Mesodermal cell (in vitro differentiated cells): Measurements from ENCODE around the gene EGFR.

Experiments
- H3K27ac ChIP-seq: 2 replicates; pipeline ENCODE4 v1.7.0; 2013; ENCODE audit warnings: mild to moderate bottlenecking, low read depth, low read length, moderate library complexity; ENCODE audit not compliant: severe bottlenecking
- H3K36me3 ChIP-seq: 2 replicates; pipeline ENCODE4 v1.7.1; 2013; ENCODE audit warnings: mild to moderate bottlenecking, low read length, moderate library complexity; ENCODE audit not compliant: control insufficient read depth, insufficient read depth
- H3K4me1 ChIP-seq: one replicate; pipeline ENCODE4 v1.7.1; 2013; ENCODE audit warnings: mild to moderate bottlenecking, low read length; ENCODE audit not compliant: insufficient read depth, control insufficient read depth, poor library complexity, severe bottlenecking
- H3K4me3 ChIP-seq: 2 replicates; pipeline ENCODE4 v1.7.0; 2013; ENCODE audit warnings: low read length, control low read depth, mild to moderate bottlenecking; ENCODE audit not compliant: insufficient read depth, poor library complexity, severe bottlenecking; ENCODE audit errors: extremely low read depth
- H3K9me3 ChIP-seq: 2 replicates; pipeline ENCODE4 v1.7.1; 2013; ENCODE audit warnings: mild to moderate bottlenecking, low read length, moderate library complexity; ENCODE audit not compliant: control insufficient read depth
- WGBS, 2 experiments: methylation state at CpG; one replicate each; pipeline ENCODE4 v1.1.5; 2013; ENCODE audit warnings: missing lambda C conversion rate in 2 of 2; ENCODE audit not compliant: insufficient coverage in 2 of 2; 5-methylcytosine and 5-hydroxymethylcytosine counted together

Gene EGFR

GRCh38 chr7:55071411-55072175 is 52.8 kb downstream of the EGFR start:
- no peak overlapping the region for H3K4me3 ChIP-seq
- H3K4me1 ChIP-seq = peaks cover 22% of the 10 kb centered on the region
- no peak overlapping the region for H3K27ac ChIP-seq
- no peaks in the 10 kb centered on the region for H3K9me3 ChIP-seq
- WGBS, 2 experiments = 82 to 100% methylated on average over 2 to 4 of the region's 7 CpGs
- H3K36me3 ChIP-seq = no peaks in the 10 kb centered on the region

DNA sequence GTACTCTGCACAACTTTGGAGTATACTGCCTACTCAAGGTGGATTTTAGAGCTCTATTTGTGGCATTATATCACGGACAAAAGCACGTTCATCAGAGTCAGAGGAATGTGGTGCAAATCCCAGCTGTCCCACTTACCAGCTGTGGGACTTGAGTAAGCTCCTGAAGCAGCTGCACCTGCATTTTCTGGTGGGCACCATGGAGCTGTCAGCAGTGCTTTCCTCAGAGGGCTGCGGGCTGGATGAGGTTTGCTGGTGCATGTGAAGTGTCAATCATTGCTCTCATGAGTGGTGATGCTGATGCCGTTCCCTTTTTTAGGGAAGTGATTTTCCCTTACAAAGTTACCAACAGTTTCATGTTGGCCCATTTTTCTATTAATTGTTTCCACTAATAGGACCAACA is 53.4 kb downstream of the EGFR start:
- Histone ChIP-seq H3K36me3 (no peaks in the 10 kb centered on the region), H3K4me3 (no peak overlapping the region), H3K9me3 (no peaks in the 10 kb centered on the region), H3K27ac (no peak overlapping the region), H3K4me1 (peaks cover 16% of the 10 kb centered on the region)
- 85 to 96% methylated on average over 2 of the region's 4 CpGs for WGBS, 2 experiments

GRCh38 chr7:55073051-55073511 is 54.3 kb downstream of the EGFR start:
- WGBS, 2 experiments = 86% methylated on average over 1 of the region's 4 CpGs; no CpG with 5 or more reads in 1 of the 2 experiments
- Histone ChIP-seq H3K36me3 (no peaks in the 10 kb centered on the region), H3K9me3 (no peaks in the 10 kb centered on the region), H3K4me3 (no peak overlapping the region), H3K27ac (no peak overlapping the region), H3K4me1 (peaks cover 16% of the 10 kb centered on the region)

- H3K4me1 ChIP-seq = peaks cover 11% of the 10 kb centered on the region
- no peaks in the 10 kb centered on the region for H3K36me3 ChIP-seq
- no peaks in the 10 kb centered on the region for H3K9me3 ChIP-seq
- WGBS, 2 experiments = 68 to 78% methylated on average over 8 to 11 of the region's 13 CpGs
- no peak overlapping the region for H3K27ac ChIP-seq
- no peak overlapping the region for H3K4me3 ChIP-seq
These were observed 55.2 kb downstream of the EGFR start for GRCh38 chr7:55073976-55074528.

- Histone ChIP-seq H3K4me3 (no peak overlapping the region), H3K36me3 (no peaks in the 10 kb centered on the region), H3K4me1 (peaks cover 10% of the 10 kb centered on the region), H3K9me3 (no peaks in the 10 kb centered on the region), H3K27ac (no peak overlapping the region)
- 85 to 96% methylated on average over 4 of the region's 5 CpGs for WGBS, 2 experiments
These were observed 56.7 kb downstream of the EGFR start for GRCh38 chr7:55075464-55076021.

DNA sequence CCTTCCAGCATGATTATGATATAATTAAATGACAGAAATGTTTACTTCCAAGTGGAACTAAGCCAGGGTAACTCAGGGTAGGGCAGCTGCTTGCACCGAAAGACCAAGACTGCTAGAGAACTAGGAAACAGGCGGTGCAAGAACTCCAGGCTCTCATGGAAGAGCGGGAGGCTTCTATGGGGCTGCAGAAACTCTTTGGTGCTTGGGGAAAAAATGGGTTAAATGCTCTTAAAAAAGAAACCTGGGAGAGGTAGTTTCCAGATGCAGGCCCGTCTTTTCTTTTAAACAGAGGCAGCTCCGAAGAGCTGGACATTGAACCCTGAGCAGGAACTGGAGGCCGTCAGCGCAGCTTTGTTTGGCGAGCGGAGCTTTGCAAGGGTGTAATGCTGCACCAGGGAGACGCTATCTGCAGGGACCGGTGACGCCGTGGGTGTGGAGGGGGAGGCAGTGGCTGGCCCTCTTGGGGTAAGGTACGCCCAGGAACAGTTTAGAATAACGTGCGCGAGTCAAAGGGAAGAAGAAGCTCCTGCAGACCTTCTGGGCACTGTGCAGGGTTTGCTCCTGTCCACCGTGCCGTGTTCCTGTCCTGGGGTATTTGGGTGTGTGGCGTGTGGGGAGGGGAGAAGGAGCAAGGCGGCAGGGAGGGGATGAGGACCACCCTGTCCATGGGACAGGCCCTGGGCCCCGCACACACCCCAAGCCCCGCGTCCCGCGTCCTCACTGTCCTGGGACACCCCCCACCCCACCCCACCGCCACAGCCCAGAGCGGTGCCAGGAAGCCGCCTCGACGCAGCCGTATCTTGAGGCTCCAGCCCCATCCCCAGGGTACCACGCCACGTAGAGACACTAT is 59.0 kb downstream of the EGFR start:
- WGBS, 2 experiments = 92 to 96% methylated on average over 25 of the region's 34 CpGs

DNA sequence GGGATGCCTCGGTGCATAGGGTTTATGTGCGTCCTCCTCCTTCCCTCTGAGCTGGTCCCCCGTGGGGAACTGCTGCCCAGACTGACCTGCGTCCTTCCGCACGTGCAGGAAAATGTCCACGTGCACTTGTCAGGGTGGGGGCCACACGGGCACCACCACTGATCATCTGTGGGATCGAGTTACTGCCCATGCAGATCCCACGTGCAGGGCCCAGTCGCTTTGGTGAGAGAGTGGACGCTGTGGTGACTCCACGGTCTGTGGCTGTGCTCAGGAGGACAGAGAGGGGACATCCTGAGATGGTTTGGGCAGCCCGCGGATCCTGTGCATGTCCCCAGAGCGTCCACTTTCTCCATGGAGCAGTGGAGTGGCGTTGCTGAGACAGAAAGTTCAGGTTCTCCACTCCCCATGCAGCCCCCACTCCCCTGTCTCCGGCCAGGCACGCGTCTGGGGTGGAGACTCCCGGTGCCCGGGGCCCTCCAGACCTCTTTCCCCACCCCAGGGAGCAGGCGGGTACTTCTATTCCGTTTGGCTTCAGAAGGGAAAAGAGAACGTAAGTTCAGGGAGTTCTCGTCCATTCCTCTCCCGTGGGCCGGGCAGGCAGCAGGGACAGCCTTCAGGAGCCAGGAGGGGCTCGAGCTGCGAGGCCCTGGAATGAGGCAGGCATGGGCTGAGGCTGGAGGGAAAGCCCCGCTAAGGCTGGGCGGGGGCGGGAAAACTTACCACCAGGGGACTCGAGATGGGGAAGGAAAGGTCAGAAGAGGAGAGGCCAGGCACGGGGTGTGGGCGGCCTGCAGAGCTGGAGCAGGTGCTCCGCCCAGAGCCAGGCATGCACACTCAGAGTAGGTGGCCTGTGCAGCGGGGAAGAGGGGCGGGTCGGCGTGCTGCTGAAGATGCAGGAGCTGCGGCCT is 59.9 kb downstream of the EGFR start:
- H3K9me3 ChIP-seq = no peaks in the 10 kb centered on the region
- WGBS, 2 experiments = 79 to 81% methylated on average over 27 to 38 of the region's 42 CpGs
- H3K4me1 ChIP-seq = peaks cover 14% of the 10 kb centered on the region
- no peaks in the 10 kb centered on the region for H3K36me3 ChIP-seq
- no peak overlapping the region for H3K4me3 ChIP-seq
- no peak overlapping the region for H3K27ac ChIP-seq

More for the DNA sequence above, 59.0 kb downstream of the EGFR start:
- Histone ChIP-seq H3K4me1 (peaks cover 17% of the 10 kb centered on the region), H3K9me3 (no peaks in the 10 kb centered on the region), H3K27ac (no peak overlapping the region), H3K36me3 (no peaks in the 10 kb centered on the region), H3K4me3 (no peak overlapping the region)

DNA sequence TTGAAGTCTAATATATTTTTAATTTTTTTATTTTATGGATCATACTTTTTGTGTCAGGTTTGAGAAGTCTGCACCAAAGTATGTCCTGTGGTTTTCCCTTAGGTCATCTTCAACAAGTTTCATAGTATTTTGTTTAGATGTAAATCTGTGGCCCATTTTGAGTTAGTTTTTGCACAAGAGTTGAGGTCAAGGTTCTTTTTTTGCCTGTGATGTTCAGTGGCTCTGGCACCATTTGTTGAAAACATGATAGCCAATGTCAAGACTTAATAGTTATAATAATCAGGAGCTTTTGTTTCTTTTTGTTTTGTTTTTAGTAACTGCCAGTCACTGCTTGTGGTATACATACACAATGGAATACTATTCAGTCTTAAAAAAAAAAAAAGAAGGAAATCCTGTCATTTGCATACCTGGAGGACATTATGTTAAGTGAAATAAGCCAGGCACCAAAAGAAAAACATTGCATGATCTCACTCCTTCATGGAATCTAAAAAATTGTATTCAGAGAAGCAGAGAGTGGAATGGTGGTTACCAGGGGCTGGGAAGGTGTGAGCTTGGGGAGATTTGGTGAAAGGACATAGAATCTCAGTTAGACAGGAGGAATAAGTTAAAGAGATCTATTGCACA is 61.3 kb downstream of the EGFR start:
- Histone ChIP-seq H3K36me3 (no peaks in the 10 kb centered on the region), H3K9me3 (no peaks in the 10 kb centered on the region), H3K4me1 (peaks cover 7% of the 10 kb centered on the region), H3K27ac (no peak overlapping the region), H3K4me3 (no peak overlapping the region)

- no peak overlapping the region for H3K4me3 ChIP-seq
- 94 to 96% methylated on average over 5 to 7 of the region's 7 CpGs for WGBS, 2 experiments
- peaks cover 14% of the 10 kb centered on the region for H3K4me1 ChIP-seq
- H3K36me3 ChIP-seq = no peaks in the 10 kb centered on the region
- H3K9me3 ChIP-seq = no peaks in the 10 kb centered on the region
- no peak overlapping the region for H3K27ac ChIP-seq
These were observed 62.3 kb downstream of the EGFR start for GRCh38 chr7:55081068-55081467.
